ENCODE measurements around the gene VSX1.

The VSX1 gene

GRCh38 chr20:25076731-25077609 is 5.0 kb downstream of the VSX1 start (continued):
- TF ChIP-seq PATZ1 (CRISPR knock-in tag; IDR thresholded peaks at IDR 0.05; ENCODE audit: borderline replicate concordance): no peak
- no peak for TF ChIP-seq CSRNP3 (CRISPR knock-in tag; IDR thresholded peaks at IDR 0.05)
- no peak for TF ChIP-seq ESRRG (CRISPR knock-in tag; IDR thresholded peaks at IDR 0.05)
- TF ChIP-seq TOX (CRISPR knock-in tag; IDR thresholded peaks at IDR 0.05; ENCODE audit: borderline replicate concordance): no peak

- TF ChIP-seq ESRRG (CRISPR knock-in tag; IDR thresholded peaks at IDR 0.05): no peak
- no peak for TF ChIP-seq CSRNP3 (CRISPR knock-in tag; IDR thresholded peaks at IDR 0.05)
- no peak for TF ChIP-seq BACH2 (CRISPR knock-in tag; IDR thresholded peaks at IDR 0.05; ENCODE audit: borderline replicate concordance)
- no peak for TF ChIP-seq ZFP3 (CRISPR knock-in tag; IDR thresholded peaks at IDR 0.05)
- no peak for TF ChIP-seq TSHZ2 (CRISPR knock-in tag; IDR thresholded peaks at IDR 0.05)
- TF ChIP-seq ISL1 (CRISPR knock-in tag; IDR thresholded peaks at IDR 0.05): no peak
- no peak for TF ChIP-seq ZNF8 (CRISPR knock-in tag; IDR thresholded peaks at IDR 0.05)
- no peak for TF ChIP-seq PPARA (CRISPR knock-in tag; IDR thresholded peaks at IDR 0.05; ENCODE audit: borderline replicate concordance)
- TF ChIP-seq CREB5 (CRISPR knock-in tag; IDR thresholded peaks at IDR 0.05; ENCODE audit: low read depth): no peak
- TF ChIP-seq ARNTL (CRISPR knock-in tag; IDR thresholded peaks at IDR 0.05; ENCODE audit: borderline replicate concordance, low read depth): no peak
- ATAC-seq: no peak
Observed at GRCh38 chr20:25076201-25076600, 5.7 kb downstream of the VSX1 start.

GRCh38 chr20:25073544-25073943 is 8.4 kb downstream of the VSX1 start:
- ATAC-seq: no peak

More at GRCh38 chr20:25073544-25073943, 8.4 kb downstream of the VSX1 start:
- no peak for TF ChIP-seq CREB5 (CRISPR knock-in tag; IDR thresholded peaks at IDR 0.05; ENCODE audit: low read depth)
- no peak for TF ChIP-seq BACH2 (CRISPR knock-in tag; IDR thresholded peaks at IDR 0.05; ENCODE audit: borderline replicate concordance)
- TF ChIP-seq ZFP30 (CRISPR knock-in tag; IDR thresholded peaks at IDR 0.05): no peak
- no peak for TF ChIP-seq ZNF565 (CRISPR knock-in tag; conservative IDR thresholded peaks at IDR 0.05; ENCODE audit: low read depth)
- no peak for TF ChIP-seq TSHZ2 (CRISPR knock-in tag; IDR thresholded peaks at IDR 0.05)
- TF ChIP-seq CSDC2 (CRISPR knock-in tag; IDR thresholded peaks at IDR 0.05): no peak
- no peak for TF ChIP-seq ISL1 (CRISPR knock-in tag; IDR thresholded peaks at IDR 0.05)
- TF ChIP-seq TOX (CRISPR knock-in tag; IDR thresholded peaks at IDR 0.05; ENCODE audit: borderline replicate concordance): no peak
- TF ChIP-seq ZFP3 (CRISPR knock-in tag; IDR thresholded peaks at IDR 0.05): no peak
- no peak for TF ChIP-seq TCF4 (CRISPR knock-in tag; IDR thresholded peaks at IDR 0.05; ENCODE audit: borderline replicate concordance)
- no peak for TF ChIP-seq OSR1 (CRISPR knock-in tag; IDR thresholded peaks at IDR 0.05)

Measured in SK-N-SH treated with all-trans-retinoic acid at 6 μM for 48 hours (cell line).